ENCODE measurements around the gene GPR83. TPM values are rescaled to one million over a fixed set of nuclear protein-coding genes. Genes with fewer than 3 reads are reported as not detected.

The GPR83 gene
- total and polyA plus RNA-seq, 12 donors: 0.03 to 0.32 (median 0.13) TPM; not detected in 3

GRCh38 chr11:94447149-94447548, 45.9 kb upstream of the GPR83 start:
- DNase-seq (no peak), ATAC-seq (no peak)
- no peaks in the 10 kb centered on the region for H3K4me1 ChIP-seq
- H3K27me3 ChIP-seq: no peaks in the 10 kb centered on the region
- H3K9me3 ChIP-seq: no peaks in the 10 kb centered on the region
- peaks cover 0 to 74% (median 20%) of the 10 kb centered on the region in 9 donors for H3K36me3 ChIP-seq
- H3K4me3 ChIP-seq: no peak overlapping the region
- no peak overlapping the region for H3K27ac ChIP-seq
- WGBS, 2 donors: 91 to 92% methylated on average over 4 of the region's 4 CpGs
- intact Hi-C loops (cut with DNase I): no loop called here
- no peak for TF ChIP-seq CTCF (IDR thresholded peaks at IDR 0.05)

GRCh38 chr11:94445641-94446040, 44.4 kb upstream of the GPR83 start:
- H3K4me1 ChIP-seq: no peaks in the 10 kb centered on the region
- no peaks in the 10 kb centered on the region for H3K27me3 ChIP-seq
- no peak overlapping the region for H3K4me3 ChIP-seq
- no peak for TF ChIP-seq CTCF (IDR thresholded peaks at IDR 0.05)
- no peak for DNase-seq
- no peak overlapping the region for H3K27ac ChIP-seq
- no peak for ATAC-seq
- WGBS, 2 donors: 92 to 100% methylated on average over 1 of the region's 1 CpG
- intact Hi-C loops (cut with DNase I): no loop called here
- H3K9me3 ChIP-seq: no peaks in the 10 kb centered on the region
- peaks cover 0 to 88% (median 20%) of the 10 kb centered on the region in 9 donors for H3K36me3 ChIP-seq

- no peak for TF ChIP-seq CTCF (IDR thresholded peaks at IDR 0.05)
- WGBS, 2 donors: 61 to 65% methylated on average over 1 of the region's 1 CpG
- H3K36me3 ChIP-seq: peaks cover 0 to 86% (median 24%) of the 10 kb centered on the region in 9 donors
- H3K4me3 ChIP-seq: no peak overlapping the region
- no peak for ATAC-seq
- no peaks in the 10 kb centered on the region for H3K27me3 ChIP-seq
- no peaks in the 10 kb centered on the region for H3K4me1 ChIP-seq
- intact Hi-C loops (cut with DNase I): no loop called here
- H3K27ac ChIP-seq: no peak overlapping the region
- peaks cover 0 to 16% (median 3%) of the 10 kb centered on the region in 11 donors for H3K9me3 ChIP-seq
- no peak for DNase-seq
Measured at GRCh38 chr11:94433049-94433448, 31.8 kb upstream of the GPR83 start.

- no peaks in the 10 kb centered on the region for H3K4me1 ChIP-seq
- 91 to 96% methylated on average over 2 of the region's 2 CpGs for WGBS, 2 donors
- no peak for TF ChIP-seq CTCF (IDR thresholded peaks at IDR 0.05)
- intact Hi-C loops (cut with DNase I): loop anchor here in 1 of 10 donors (10.0 kb wide), 1 partner anchor 840 kb away; no protein-coding TSS in a partner anchor
- no peak overlapping the region for H3K27ac ChIP-seq
- H3K36me3 ChIP-seq: peaks cover 0 to 97% (median 18%) of the 10 kb centered on the region in 9 donors
- peaks cover 0 to 33% (median 4%) of the 10 kb centered on the region in 11 donors for H3K9me3 ChIP-seq
- no peak overlapping the region for H3K4me3 ChIP-seq
- ATAC-seq (no peak), DNase-seq (no peak)
- H3K27me3 ChIP-seq: no peaks in the 10 kb centered on the region
Measured at GRCh38 chr11:94424662-94425061, 23.4 kb upstream of the GPR83 start.
